Activated CD4-positive, alpha-beta T cell treated with anti-CD3 and anti-CD28 coated beads for 36 hours (primary cell): ENCODE data around the gene ZNF133. TPM values are rescaled to one million over a fixed set of nuclear protein-coding genes. Genes with fewer than 3 reads are reported as not detected.

Experiments
- ATAC-seq: fragments of 200-7000 bp; cut with Tn5 transposase; one replicate; pipeline ENCODE4 v1.10.0; 2021; ENCODE audit warnings: mild to moderate bottlenecking, moderate library complexity
- CTCF ChIA-PET: fragments of 350-600 bp; sonication (Branson Sonifier 250); formaldehyde crosslinking; loops from one replicate; lab custom pipeline; 2021; ENCODE audit warnings: antibody characterized with exemption; lab: Charles Lee
- POLR2A ChIA-PET: fragments of 350-600 bp; sonication (Branson Sonifier 250); formaldehyde crosslinking; loops from one replicate; lab custom pipeline; 2021; ENCODE audit warnings: antibody characterized with exemption, inconsistent platforms; lab: Charles Lee
- DNase-seq: peaks from one replicate; pipeline ENCODE4 v3.0.0-alpha.2; 2020
- H3K27ac Mint-ChIP-seq: one replicate; pipeline ENCODE4 v1.8.0; 2021; ENCODE audit warnings: mixed read lengths
- H3K27me3 Mint-ChIP-seq: one replicate; pipeline ENCODE4 v1.8.0; 2021; ENCODE audit warnings: mixed read lengths
- H3K36me3 Mint-ChIP-seq: one replicate; pipeline ENCODE4 v1.8.0; 2021; ENCODE audit warnings: low read depth, mixed read lengths
- H3K4me1 Mint-ChIP-seq: one replicate; pipeline ENCODE4 v1.8.0; 2021; ENCODE audit warnings: mixed read lengths
- H3K4me3 Mint-ChIP-seq: one replicate; pipeline ENCODE4 v1.8.0; 2021; ENCODE audit warnings: mild to moderate bottlenecking, moderate library complexity, mixed read lengths
- H3K9me3 Mint-ChIP-seq: one replicate; pipeline ENCODE4 v1.8.0; 2021; ENCODE audit warnings: low read depth, mixed read lengths
- intact Hi-C, 2 experiments: fragments of 100-400 bp; cut with DNase I in 1 of 2; cut with micrococcal nuclease in 1 of 2; formaldehyde crosslinking; loops; one replicate each; pipeline versions ENCODE4 v1.14.2 to v1.15.1; 2022 to 2024; cut with DNase I, micrococcal nuclease
- total RNA-seq, 2 experiments: library from RNA; stranded (reverse); gene quantifications; one replicate each; pipeline ENCODE4 v1.2.3, GENCODE V29; 2021

ZNF133 gene
- total RNA-seq, 2 experiments from 2014 or later, result 8.8 to 10.1 TPM

GRCh38 chr20:18362916-18363315 lies 74.6 kb downstream of the ZNF133 start:
- Mint-ChIP-seq H3K4me1 (no peaks in the 10 kb centered on the region), H3K27ac (no peak overlapping the region), H3K4me3 (no peak overlapping the region), H3K27me3 (peaks cover 3% of the 10 kb centered on the region), H3K9me3 (no peaks in the 10 kb centered on the region), H3K36me3 (no peaks in the 10 kb centered on the region)
- intact Hi-C loops, result no loop called here
- ChIA-PET POLR2A (no interaction called here), CTCF (no interaction called here)
- DNase-seq (no peak), ATAC-seq (no peak)

DNA sequence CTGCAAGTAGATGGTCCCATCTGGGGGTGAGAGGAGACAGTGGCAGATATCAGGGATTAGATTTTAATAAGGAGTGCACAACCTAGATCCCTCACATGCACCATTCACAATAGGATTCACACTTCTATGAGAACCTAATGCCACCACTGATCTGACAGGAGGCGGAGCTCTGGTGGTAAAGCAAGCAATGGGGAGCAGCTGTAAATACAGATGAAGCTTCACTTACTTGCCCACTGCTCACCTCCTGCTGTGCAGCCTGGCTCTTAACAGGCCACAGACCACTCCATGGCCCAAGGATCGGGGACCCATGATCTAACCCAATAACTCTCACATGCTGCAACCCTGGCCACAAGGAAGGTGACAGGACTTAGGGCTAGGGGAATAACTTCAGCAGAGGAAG lies 75.4 kb downstream of the ZNF133 start:
- ChIA-PET POLR2A (no interaction called here), CTCF (no interaction called here)
- ATAC-seq, result no peak
- Mint-ChIP-seq H3K27me3 (peaks cover 3% of the 10 kb centered on the region), H3K27ac (no peak overlapping the region), H3K36me3 (no peaks in the 10 kb centered on the region), H3K4me1 (no peaks in the 10 kb centered on the region), H3K4me3 (no peak overlapping the region), H3K9me3 (no peaks in the 10 kb centered on the region)
- no peak for DNase-seq
- intact Hi-C loops, result no loop called here

- H3K4me3 Mint-ChIP-seq, result no peak overlapping the region
- H3K36me3 Mint-ChIP-seq, result no peaks in the 10 kb centered on the region
- no peaks in the 10 kb centered on the region for H3K4me1 Mint-ChIP-seq
- CTCF ChIA-PET, result interaction anchor here (0.8 kb wide), 1 partner anchor 17 kb away, joined by 3 read pairs; no protein-coding TSS in a partner anchor
- ATAC-seq, result no peak
- no peak overlapping the region for H3K27ac Mint-ChIP-seq
- peaks cover 3% of the 10 kb centered on the region for H3K27me3 Mint-ChIP-seq
- intact Hi-C loops, result no loop called here
- no peaks in the 10 kb centered on the region for H3K9me3 Mint-ChIP-seq
- no peak for DNase-seq
- POLR2A ChIA-PET, result no interaction called here
Observed at GRCh38 chr20:18364768-18365167, 76.4 kb downstream of the ZNF133 start.

Other genes starting within 250 kb of the ZNF133 start
- not detected for gene OVOL2, start 230.6 kb upstream of the ZNF133 start, total RNA-seq
- gene KAT14, start 150.7 kb upstream of the ZNF133 start, total RNA-seq, result 10 to 100 TPM; 17.2 to 17.9 TPM
- gene PET117, start 150.7 kb upstream of the ZNF133 start, total RNA-seq, result 10 to 100 TPM; 12.0 to 18.7 TPM
- gene DZANK1, start 178.5 kb downstream of the ZNF133 start, total RNA-seq, result 1 to 10 TPM; 1.4 to 2.0 TPM
- 10 to 100 TPM in 1 of 2 experiments, 1 to 10 TPM in 1; 9.8 to 11.8 TPM for gene POLR3F, start 178.9 kb downstream of the ZNF133 start, total RNA-seq
- gene RBBP9, start 208.7 kb downstream of the ZNF133 start, total RNA-seq, result 10 to 100 TPM; 19.9 to 20.6 TPM
- gene SEC23B, start 219.4 kb downstream of the ZNF133 start, total RNA-seq, result 100 to 1,000 TPM in 1 of 2 experiments, 10 to 100 TPM in 1; 95.3 to 119 TPM